Mesenchymal stem cell (in vitro differentiated cells and primary cell): Measurements from ENCODE around the gene RASGRP2.
A peak's percentile ranks its signal among the peaks of the same experiment; 100 is the strongest.

Experiments used
- DNase-seq: peaks from one replicate; pipeline ENCODE4 v3.0.0-alpha.2; 2013
- H2AFZ ChIP-seq: one replicate; pipeline ENCODE4 v1.6.1; 2013; ENCODE audit warnings: low read depth, mild to moderate bottlenecking, control low read depth, inconsistent platforms, low read length, moderate library complexity
- H2AK5ac ChIP-seq: 2 replicates; pipeline ENCODE4 v1.6.1; 2013; ENCODE audit warnings: low read length, moderate library complexity, mild to moderate bottlenecking, inconsistent platforms; ENCODE audit not compliant: severe bottlenecking
- H2BK120ac ChIP-seq: one replicate; pipeline ENCODE4 v1.6.1; 2013; ENCODE audit warnings: low read depth, mild to moderate bottlenecking, inconsistent platforms, low read length, moderate library complexity
- H2BK12ac ChIP-seq, 2 experiments: one replicate each; pipeline ENCODE4 v1.6.1; 2013; ENCODE audit warnings: inconsistent platforms in 2 of 2, low read length in 2 of 2, mild to moderate bottlenecking in 2 of 2, moderate library complexity in 2 of 2, control low read depth in 1 of 2
- H2BK15ac ChIP-seq: one replicate; pipeline ENCODE4 v1.6.1; 2013; ENCODE audit warnings: mild to moderate bottlenecking, low read depth, inconsistent platforms; ENCODE audit not compliant: poor library complexity, severe bottlenecking
- H2BK5ac ChIP-seq: 2 replicates; pipeline ENCODE4 v1.6.1; 2013; ENCODE audit warnings: low read depth, mild to moderate bottlenecking, low read length, control low read depth, inconsistent platforms; ENCODE audit not compliant: poor library complexity, severe bottlenecking
- H3K14ac ChIP-seq, 2 experiments: one replicate each; pipeline ENCODE4 v1.6.1; 2013; ENCODE audit warnings: inconsistent platforms in 2 of 2, low read length in 2 of 2, control low read depth in 1 of 2, mild to moderate bottlenecking in 1 of 2, moderate library complexity in 1 of 2
- H3K18ac ChIP-seq, 2 experiments: one replicate each; pipeline ENCODE4 v1.6.1; 2013; ENCODE audit warnings: inconsistent platforms in 2 of 2, low read length in 2 of 2, control low read depth in 1 of 2, low read depth in 1 of 2, mild to moderate bottlenecking in 1 of 2
- H3K23ac ChIP-seq, 2 experiments: one replicate each; pipeline ENCODE4 v1.6.1; 2013; ENCODE audit warnings: inconsistent platforms in 2 of 2, low read length in 2 of 2, mild to moderate bottlenecking in 2 of 2, moderate library complexity in 2 of 2, control low read depth in 1 of 2
- H3K27ac ChIP-seq: 2 replicates; pipeline ENCODE4 v1.5.1; 2013; ENCODE audit warnings: mild to moderate bottlenecking, moderate library complexity, low read length, control low read depth, inconsistent platforms; ENCODE audit not compliant: poor library complexity, severe bottlenecking
- H3K27me3 ChIP-seq, 2 experiments: 2 replicates each; pipeline versions ENCODE4 v1.6.1 to v1.7.0; 2013; ENCODE audit warnings: low read length in 2 of 2, mild to moderate bottlenecking in 2 of 2, moderate library complexity in 2 of 2, control low read depth in 1 of 2, inconsistent platforms in 1 of 2; ENCODE audit not compliant: control insufficient read depth in 1 of 2, insufficient read depth in 1 of 2
- H3K36me3 ChIP-seq, 2 experiments: 2 replicates each; pipeline versions ENCODE4 v1.6.1 to v1.7.0; 2013; ENCODE audit warnings: low read length in 2 of 2, control low read depth in 1 of 2, inconsistent platforms in 1 of 2, low read depth in 1 of 2, mild to moderate bottlenecking in 1 of 2; ENCODE audit not compliant: insufficient read depth in 2 of 2, control insufficient read depth in 1 of 2
- H3K4ac ChIP-seq, 2 experiments: one replicate each; pipeline ENCODE4 v1.6.1; 2013; ENCODE audit warnings: inconsistent platforms in 2 of 2, low read length in 2 of 2, mild to moderate bottlenecking in 2 of 2, moderate library complexity in 2 of 2, control low read depth in 1 of 2, low read depth in 1 of 2
- H3K4me1 ChIP-seq: 2 replicates; pipeline ENCODE4 v1.6.1; 2013; ENCODE audit warnings: low read depth, low read length, control low read depth; ENCODE audit not compliant: control insufficient read depth, insufficient read depth
- H3K4me2 ChIP-seq: 2 replicates; pipeline ENCODE4 v1.6.1; 2013; ENCODE audit warnings: low read length, mild to moderate bottlenecking, inconsistent platforms; ENCODE audit not compliant: poor library complexity, severe bottlenecking
- H3K4me3 ChIP-seq, 2 experiments: 2 replicates each; pipeline versions ENCODE4 v1.5.1 to v1.7.0; 2013; ENCODE audit warnings: low read length in 2 of 2, mild to moderate bottlenecking in 2 of 2, control low read depth in 1 of 2, low read depth in 1 of 2; ENCODE audit not compliant: insufficient read depth in 1 of 2
- H3K79me1 ChIP-seq: replicated peaks from 2 replicates; pipeline ENCODE4 v1.6.1; 2013; ENCODE audit warnings: mild to moderate bottlenecking, control low read depth, low read length, inconsistent platforms; ENCODE audit not compliant: poor library complexity, severe bottlenecking
- H3K9ac ChIP-seq: 2 replicates; pipeline ENCODE4 v1.7.0; 2013; ENCODE audit warnings: mild to moderate bottlenecking, low read length, moderate library complexity
- H3K9me3 ChIP-seq: 2 replicates; pipeline ENCODE4 v1.7.0; 2013; ENCODE audit warnings: mild to moderate bottlenecking, low read length; ENCODE audit not compliant: control insufficient read depth
- H4K8ac ChIP-seq: one replicate; pipeline ENCODE4 v1.6.1; 2013; ENCODE audit warnings: inconsistent platforms, mild to moderate bottlenecking, low read length, moderate library complexity
- H4K91ac ChIP-seq: one replicate; pipeline ENCODE4 v1.6.1; 2013; ENCODE audit warnings: mild to moderate bottlenecking, low read length, inconsistent platforms
- WGBS: methylation state at CpG from one replicate; pipeline ENCODE4 v1.1.7; 2013; ENCODE audit warnings: mixed read lengths; 5-methylcytosine and 5-hydroxymethylcytosine counted together

Gene RASGRP2

GRCh38 chr11:64685536-64685935, 58.4 kb downstream of the RASGRP2 start:
- peak overlapping the region in 1 of 2 experiments; percentile 14 for H3K4me3 ChIP-seq
- H3K36me3 ChIP-seq, result no peaks in the 10 kb centered on the region
- no peaks in the 10 kb centered on the region for H3K79me1 ChIP-seq
- no peak for DNase-seq
- H3K23ac ChIP-seq, result peak overlapping the region in 1 of 2 experiments; percentile 17
- no peak overlapping the region for H3K18ac ChIP-seq
- peaks cover 41 to 46% of the 10 kb centered on the region in 2 experiments for H3K27me3 ChIP-seq
- no peak overlapping the region for H4K91ac ChIP-seq
- no peak overlapping the region for H3K4me2 ChIP-seq
- H3K9me3 ChIP-seq, result no peaks in the 10 kb centered on the region
- H3K14ac ChIP-seq, result peak overlapping the region in 1 of 2 experiments; percentile 29
- WGBS, result 90% methylated on average over 18 of the region's 18 CpGs
- H2BK15ac ChIP-seq, result no peak overlapping the region
- H2BK5ac ChIP-seq, result no peak overlapping the region
- H3K4me1 ChIP-seq, result peaks cover 3% of the 10 kb centered on the region
- H2AFZ ChIP-seq, result no peak overlapping the region
- H2BK12ac ChIP-seq, result no peak overlapping the region
- H3K9ac ChIP-seq, result no peak overlapping the region
- no peak overlapping the region for H2BK120ac ChIP-seq
- H4K8ac ChIP-seq, result no peak overlapping the region
- H3K27ac ChIP-seq, result no peak overlapping the region
- no peak overlapping the region for H3K4ac ChIP-seq
- no peak overlapping the region for H2AK5ac ChIP-seq

GRCh38 chr11:64684357-64684756, 59.6 kb downstream of the RASGRP2 start:
- H3K4me2 ChIP-seq, result no peak overlapping the region
- H3K4me3 ChIP-seq, result no peak overlapping the region
- H3K27ac ChIP-seq, result no peak overlapping the region
- H3K14ac ChIP-seq, result no peak overlapping the region
- no peak overlapping the region for H2BK120ac ChIP-seq
- H3K23ac ChIP-seq, result no peak overlapping the region
- no peak overlapping the region for H3K9ac ChIP-seq
- no peak overlapping the region for H3K18ac ChIP-seq
- H3K9me3 ChIP-seq, result no peaks in the 10 kb centered on the region
- H2BK15ac ChIP-seq, result no peak overlapping the region
- H2BK5ac ChIP-seq, result no peak overlapping the region
- H3K4ac ChIP-seq, result no peak overlapping the region
- 76% methylated on average over 8 of the region's 8 CpGs for WGBS
- DNase-seq, result no peak
- no peak overlapping the region for H4K91ac ChIP-seq
- peaks cover 3% of the 10 kb centered on the region for H3K4me1 ChIP-seq
- H3K27me3 ChIP-seq, result peaks cover 36 to 56% of the 10 kb centered on the region in 2 experiments
- no peaks in the 10 kb centered on the region for H3K79me1 ChIP-seq
- H2AK5ac ChIP-seq, result no peak overlapping the region
- no peak overlapping the region for H4K8ac ChIP-seq
- no peak overlapping the region for H2AFZ ChIP-seq
- H3K36me3 ChIP-seq, result no peaks in the 10 kb centered on the region
- no peak overlapping the region for H2BK12ac ChIP-seq

GRCh38 chr11:64681171-64681570, 62.8 kb downstream of the RASGRP2 start:
- 59% methylated on average over 3 of the region's 4 CpGs for WGBS
- Histone ChIP-seq H3K4ac (no peak overlapping the region), H2BK5ac (no peak overlapping the region), H3K4me3 (no peak overlapping the region), H3K27me3 (peaks cover 36 to 81% of the 10 kb centered on the region in 2 experiments), H2BK15ac (no peak overlapping the region), H4K8ac (no peak overlapping the region), H3K79me1 (no peaks in the 10 kb centered on the region), H3K4me2 (no peak overlapping the region), H4K91ac (no peak overlapping the region), H2AK5ac (no peak overlapping the region), H2AFZ (no peak overlapping the region), H2BK12ac (no peak overlapping the region), H3K9me3 (no peaks in the 10 kb centered on the region), H3K9ac (no peak overlapping the region), H3K14ac (no peak overlapping the region), H3K36me3 (no peaks in the 10 kb centered on the region), H3K18ac (no peak overlapping the region), H3K27ac (no peak overlapping the region), H2BK120ac (no peak overlapping the region), H3K23ac (no peak overlapping the region), H3K4me1 (peaks cover 1% of the 10 kb centered on the region)
- no peak for DNase-seq

DNA sequence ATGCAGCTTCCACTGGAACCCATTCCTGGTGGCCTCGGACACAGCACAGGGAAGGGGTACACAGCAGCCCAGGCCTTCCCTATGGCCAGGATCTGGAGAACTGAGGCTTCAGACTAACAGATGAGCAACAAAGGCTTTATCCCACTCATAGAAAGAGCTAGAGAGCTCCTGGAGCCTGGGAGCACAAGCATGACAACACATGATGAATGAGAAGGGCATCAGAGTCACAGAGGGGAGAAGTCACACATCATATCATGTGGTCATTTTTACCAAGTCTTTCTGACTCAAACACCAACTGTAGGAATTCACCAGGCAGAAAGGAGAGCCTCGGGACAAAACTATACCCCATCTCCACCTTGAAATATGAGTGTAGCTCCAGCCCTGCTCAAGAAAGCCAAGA, 64.1 kb downstream of the RASGRP2 start:
- Histone ChIP-seq H3K9ac (no peak overlapping the region), H3K4ac (no peak overlapping the region), H2BK120ac (no peak overlapping the region), H2BK5ac (no peak overlapping the region), H3K14ac (no peak overlapping the region), H3K18ac (no peak overlapping the region), H3K27me3 (peaks cover 31 to 85% of the 10 kb centered on the region in 2 experiments), H4K91ac (no peak overlapping the region), H3K23ac (no peak overlapping the region), H3K27ac (no peak overlapping the region), H4K8ac (no peak overlapping the region), H3K9me3 (no peaks in the 10 kb centered on the region), H2AFZ (no peak overlapping the region), H3K4me2 (no peak overlapping the region), H3K4me1 (peaks cover 13% of the 10 kb centered on the region), H3K4me3 (no peak overlapping the region), H2AK5ac (no peak overlapping the region), H2BK15ac (no peak overlapping the region), H3K79me1 (no peaks in the 10 kb centered on the region), H3K36me3 (no peaks in the 10 kb centered on the region), H2BK12ac (no peak overlapping the region)
- WGBS, result 25% methylated on average over 2 of the region's 2 CpGs
- DNase-seq, result no peak
